Measurements from ENCODE around the gene THADA.

Gene THADA

GRCh38 chr2:43341959-43342757 is 253.7 kb downstream of the THADA start:
- TF ChIP-seq, protein P1, sequence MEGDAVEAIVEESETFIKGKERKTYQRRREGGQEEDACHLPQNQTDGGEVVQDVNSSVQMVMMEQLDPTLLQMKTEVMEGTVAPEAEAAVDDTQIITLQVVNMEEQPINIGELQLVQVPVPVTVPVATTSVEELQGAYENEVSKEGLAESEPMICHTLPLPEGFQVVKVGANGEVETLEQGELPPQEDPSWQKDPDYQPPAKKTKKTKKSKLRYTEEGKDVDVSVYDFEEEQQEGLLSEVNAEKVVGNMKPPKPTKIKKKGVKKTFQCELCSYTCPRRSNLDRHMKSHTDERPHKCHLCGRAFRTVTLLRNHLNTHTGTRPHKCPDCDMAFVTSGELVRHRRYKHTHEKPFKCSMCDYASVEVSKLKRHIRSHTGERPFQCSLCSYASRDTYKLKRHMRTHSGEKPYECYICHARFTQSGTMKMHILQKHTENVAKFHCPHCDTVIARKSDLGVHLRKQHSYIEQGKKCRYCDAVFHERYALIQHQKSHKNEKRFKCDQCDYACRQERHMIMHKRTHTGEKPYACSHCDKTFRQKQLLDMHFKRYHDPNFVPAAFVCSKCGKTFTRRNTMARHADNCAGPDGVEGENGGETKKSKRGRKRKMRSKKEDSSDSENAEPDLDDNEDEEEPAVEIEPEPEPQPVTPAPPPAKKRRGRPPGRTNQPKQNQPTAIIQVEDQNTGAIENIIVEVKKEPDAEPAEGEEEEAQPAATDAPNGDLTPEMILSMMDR (IDR thresholded peaks at IDR 0.05; ENCODE audit: control extremely low read depth, extremely low read depth, low read depth, missing control alignments): no peak
- DNase-seq (ENCODE audit: extremely low spot score): no peak
- ChIA-PET POLR2A (no interaction called here), CTCF (interaction anchor here (1.0 to 2.0 kb wide), 5 partner anchors 8 to 121 kb away, joined by 3 to 5 read pairs (median 4); no protein-coding TSS in a partner anchor)

DNA sequence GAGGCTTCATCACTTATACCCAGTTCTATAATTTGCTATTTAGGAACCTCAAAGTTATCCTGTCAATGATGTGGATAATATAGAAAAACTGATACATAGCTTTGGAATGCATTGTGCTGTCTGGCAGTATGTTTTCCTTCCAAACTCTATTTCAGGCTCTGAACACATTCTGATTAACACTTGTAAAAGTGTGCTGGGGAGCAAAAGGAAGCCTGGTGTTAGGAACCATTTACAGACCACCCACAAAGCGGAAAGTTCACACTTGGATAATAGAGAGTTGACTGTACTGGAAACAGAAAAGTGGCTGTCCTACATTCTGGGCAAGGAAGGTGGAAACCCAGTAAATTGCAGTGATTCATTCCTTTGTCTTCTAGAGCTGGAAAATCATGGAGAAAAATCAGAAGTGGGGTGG is 254.9 kb downstream of the THADA start:
- no peak for DNase-seq (ENCODE audit: extremely low spot score)
- CTCF ChIA-PET: interaction anchor here (1.1 to 2.0 kb wide), 5 partner anchors 11 to 132 kb away, joined by 3 to 5 read pairs (median 3); no protein-coding TSS in a partner anchor
- TF ChIP-seq, protein P1 (IDR thresholded peaks at IDR 0.05; ENCODE audit: control extremely low read depth, extremely low read depth, low read depth, missing control alignments): no peak
- POLR2A ChIA-PET: no interaction called here

GRCh38 chr2:43340066-43340465 is 255.8 kb downstream of the THADA start:
- no peak for DNase-seq (ENCODE audit: extremely low spot score)
- CTCF ChIA-PET: interaction anchor here (1.0 to 1.4 kb wide), 3 partner anchors 76 to 133 kb away, joined by 3 read pairs; partner anchors contain the start of gene ZFP36L2
- POLR2A ChIA-PET: no interaction called here
- TF ChIP-seq, protein P1 (IDR thresholded peaks at IDR 0.05; ENCODE audit: control extremely low read depth, extremely low read depth, low read depth, missing control alignments): no peak

DNA sequence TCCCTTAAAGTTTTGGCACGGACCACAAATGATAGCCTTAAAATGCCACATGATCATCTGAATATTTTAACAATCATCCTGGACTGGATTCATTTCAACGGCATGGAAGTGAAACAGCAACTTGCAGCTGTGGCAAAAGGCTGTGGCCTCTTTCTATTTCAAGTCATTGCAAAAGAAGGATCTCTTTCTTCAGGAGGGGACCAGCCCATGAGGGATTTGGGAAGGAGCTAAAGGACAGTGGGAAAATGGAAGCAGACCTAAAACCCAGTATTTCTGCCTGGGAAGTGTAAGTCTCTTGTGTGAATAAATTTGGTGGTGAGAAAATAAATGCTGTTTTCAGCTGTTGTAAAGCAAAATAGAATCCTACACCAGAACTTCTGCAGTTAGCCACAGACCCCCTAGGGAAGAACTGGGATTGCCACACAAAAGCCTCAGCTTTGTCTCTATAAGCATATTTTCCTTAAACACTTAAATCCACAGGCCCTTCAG is 262.1 kb downstream of the THADA start:
- TF ChIP-seq, protein P1 (IDR thresholded peaks at IDR 0.05; ENCODE audit: control extremely low read depth, extremely low read depth, low read depth, missing control alignments): no peak
- no peak for DNase-seq (ENCODE audit: extremely low spot score)
- POLR2A ChIA-PET: no interaction called here
- CTCF ChIA-PET: interaction anchor here (1.2 to 1.7 kb wide), 5 partner anchors 9 to 151 kb away, joined by 3 to 6 read pairs (median 4); no protein-coding TSS in a partner anchor

- ChIA-PET CTCF (interaction anchor here (1.2 to 1.7 kb wide), 5 partner anchors 9 to 151 kb away, joined by 3 to 6 read pairs (median 4); no protein-coding TSS in a partner anchor), POLR2A (interaction anchor here (0.6 kb wide), 1 partner anchor 44 kb away, joined by 3 read pairs; no protein-coding TSS in a partner anchor)
- TF ChIP-seq, protein P1 (IDR thresholded peaks at IDR 0.05; ENCODE audit: control extremely low read depth, extremely low read depth, low read depth, missing control alignments): no peak
- no peak for DNase-seq (ENCODE audit: extremely low spot score)
Observed at GRCh38 chr2:43333101-43333655, 262.7 kb downstream of the THADA start.

DNA sequence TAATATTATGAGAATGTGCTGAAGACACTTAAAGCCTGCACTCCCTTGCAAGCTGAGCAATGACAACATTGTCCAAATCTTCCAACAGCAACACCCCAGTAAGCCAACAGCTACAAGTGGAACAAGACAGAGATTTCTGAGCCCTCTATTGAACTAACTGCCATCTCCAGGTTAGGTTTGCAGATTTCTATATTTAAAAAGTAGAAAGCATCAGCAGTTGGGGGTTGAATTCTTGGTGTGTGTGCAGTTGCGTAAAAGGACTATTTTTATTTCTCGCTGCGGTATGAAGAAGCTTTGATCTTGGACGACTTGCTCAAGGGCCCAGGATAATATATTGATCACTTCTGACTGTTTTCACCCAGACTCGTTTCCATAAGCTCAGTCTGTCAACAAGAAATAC is 263.2 kb downstream of the THADA start:
- ChIA-PET POLR2A (interaction anchor here (0.6 kb wide), 1 partner anchor 45 kb away, joined by 3 read pairs; no protein-coding TSS in a partner anchor), CTCF (interaction anchor here (0.9 to 1.7 kb wide), 3 partner anchors 30 to 152 kb away, joined by 3 to 4 read pairs (median 4); no protein-coding TSS in a partner anchor)
- DNase-seq (ENCODE audit: extremely low spot score): no peak
- TF ChIP-seq, protein P1 (IDR thresholded peaks at IDR 0.05; ENCODE audit: control extremely low read depth, extremely low read depth, low read depth, missing control alignments): no peak
